Right cardiac atrium (tissue), 5 donors: ENCODE results near the gene PRKAB2. TPM values are rescaled to one million over a fixed set of nuclear protein-coding genes. Genes with fewer than 3 reads are reported as not detected.
"Not testable (repeated sequence)": the region's sequence is repeated elsewhere in the genome, so short reads cannot be mapped to it uniquely, and the experiment has no call there.

Experiments used
- ATAC-seq, 2 donors: fragments of 200-7000 bp; cut with Tn5 transposase; one replicate each; pipeline versions ENCODE4 v1.8.0 to v1.9.1; 2020; ENCODE audit warnings: moderate library complexity in 2 of 2, mild to moderate bottlenecking in 1 of 2
- DNase-seq, 3 donors: peaks; one replicate each; pipeline ENCODE4 v3.0.0-alpha.2; 2020
- H3K27ac ChIP-seq: one replicate; pipeline ENCODE4 v1.5.1; 2013; ENCODE audit warnings: mild to moderate bottlenecking, low read length, control low read depth, moderate library complexity
- H3K27me3 ChIP-seq: one replicate; pipeline ENCODE4 v1.6.1; 2013; ENCODE audit not compliant: control insufficient read depth, insufficient read depth
- H3K4me1 ChIP-seq: one replicate; pipeline ENCODE4 v1.6.1; 2013; ENCODE audit warnings: low read length; ENCODE audit not compliant: control insufficient read depth, insufficient read depth
- H3K4me3 ChIP-seq: one replicate; pipeline ENCODE4 v1.5.1; 2013; ENCODE audit warnings: low read length, control low read depth
- H3K9me3 ChIP-seq: one replicate; pipeline ENCODE4 v1.6.1; 2013; ENCODE audit warnings: low read length; ENCODE audit not compliant: control insufficient read depth
- WGBS: extraction: QIAGEN DNeasy Blood & Tissue Kit; methylation state at CpG from one replicate; pipeline ENCODE4 v1.1.7; 2013; 5-methylcytosine and 5-hydroxymethylcytosine counted together
- intact Hi-C, 4 donors: fragments of 100-400 bp; cut with DNase I; formaldehyde crosslinking; loops; one replicate each; pipeline versions ENCODE4 v1.11.0 to v1.14.0; 2022 to 2023
- polyA plus RNA-seq: library from polyadenylated mRNA; stranded (reverse); fragments of 200-250 nt; gene quantifications from one replicate; pipeline ENCODE4 v1.2.3, GENCODE V29; 2013
- total RNA-seq, 4 donors: library from RNA; stranded (reverse); fragmentation: NEBNext Ultra II Directional; extraction: Animal tissue kit (Norgen Biotek cat#: 25700); gene quantifications; one replicate each; pipeline ENCODE4 v1.2.1, GENCODE V29; 2021
- donor health status: healthy with polysubstance abuse.
- donor health status: DM: no; HTN: yes; CAD: no.
- donor health status: DM: no; HTN: no; CAD: no.
- donor health status: DM: no; HTN: yes; CAD: no; lungs with severe emphysema.
- donor health status: DM: yes; HTN: yes; CAD: no.

PRKAB2 gene
- total and polyA plus RNA-seq, 5 donors, result 8.3 to 39.0 (median 23.1) TPM

DNA sequence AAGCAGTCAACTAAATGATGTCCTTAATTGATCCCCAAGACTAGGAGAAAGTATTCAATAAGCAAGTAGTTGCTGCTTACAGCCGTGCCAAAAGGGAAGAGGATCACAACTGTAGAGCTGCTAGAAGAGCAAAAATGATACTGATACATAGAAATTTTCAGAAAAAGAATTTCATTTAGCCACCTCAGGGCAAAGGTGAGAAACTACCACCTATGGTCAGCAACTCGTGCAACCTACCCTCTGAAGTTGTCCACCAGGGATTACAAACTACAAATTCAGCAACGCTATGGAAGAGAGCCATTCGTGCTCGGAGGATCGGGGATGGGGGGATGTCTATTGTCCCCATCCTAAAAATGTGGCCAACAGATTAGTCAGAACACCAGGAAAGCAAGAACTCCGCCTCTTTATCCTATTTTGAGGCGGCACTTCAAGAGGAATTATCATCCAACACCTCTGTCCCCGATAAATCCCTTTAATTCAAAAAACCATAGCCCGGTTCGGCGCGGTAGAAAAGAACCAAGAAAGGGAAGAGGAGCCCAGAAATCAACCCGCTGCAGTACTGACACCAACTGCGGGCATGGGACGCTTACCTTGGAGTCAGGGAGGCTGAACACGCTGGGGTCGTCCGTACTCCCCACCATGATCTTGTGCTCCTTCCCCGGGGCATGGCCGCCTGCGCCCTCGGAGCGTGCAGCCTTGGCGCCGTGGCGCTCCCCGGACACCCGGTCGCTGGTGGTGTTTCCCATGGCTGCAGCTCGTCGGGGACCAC lies 687 bp downstream of the PRKAB2 start:
- Histone ChIP-seq H3K4me3 (peak overlapping the region; percentile 89), H3K27me3 (no peaks in the 10 kb centered on the region), H3K27ac (peak overlapping the region; percentile 95), H3K4me1 (peaks cover 11% of the 10 kb centered on the region), H3K9me3 (no peaks in the 10 kb centered on the region)
- intact Hi-C loops, result loop anchor here (1.0 to 10.0 kb wide), 4 partner anchors 53 to 71 kb away; partner anchors contain the start of genes CHD1L (in 3 of the 4) and FMO5 (in 1 of the 4)
- WGBS, result under 1% methylated on average over 32 of the region's 32 CpGs
- ATAC-seq (no peak), DNase-seq (no peak)

DNA sequence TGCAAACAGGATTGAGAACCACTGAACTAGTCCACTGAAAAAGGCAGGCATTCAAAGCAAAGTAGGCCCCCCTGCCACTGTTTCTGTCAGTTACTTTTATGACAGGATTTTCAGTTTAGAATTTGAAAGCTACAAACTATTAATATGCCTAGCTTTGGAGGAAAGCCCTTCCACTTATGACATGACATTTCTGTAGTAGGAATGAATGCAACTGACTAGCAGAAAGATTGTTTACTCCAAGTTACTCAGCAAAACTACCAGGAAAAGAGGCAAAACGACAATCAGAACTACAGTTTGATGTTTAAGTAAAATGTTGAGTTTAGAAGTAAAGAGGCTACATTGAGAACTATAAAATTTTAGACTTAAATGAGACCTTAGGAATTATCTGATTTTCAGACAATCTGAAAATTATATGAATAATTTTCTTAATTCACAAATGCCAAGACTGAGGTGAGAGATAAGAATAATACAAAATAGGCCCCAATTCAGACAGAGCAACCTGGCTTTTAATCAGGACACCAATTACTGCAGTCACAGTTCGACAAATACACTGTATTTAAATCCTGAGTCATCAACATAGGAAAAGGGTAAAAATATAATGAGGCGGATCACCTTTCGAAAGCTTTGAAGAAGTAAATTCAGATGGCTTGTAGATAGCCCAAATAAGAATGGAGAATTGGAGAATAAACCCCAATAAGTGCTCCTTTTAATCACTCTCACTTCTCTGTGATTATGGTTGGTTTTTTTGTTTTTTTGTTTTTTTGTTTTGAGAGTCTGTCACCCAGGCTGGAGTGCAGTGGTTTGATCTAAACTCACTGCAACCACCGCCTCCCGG lies 2.2 kb downstream of the PRKAB2 start:
- Histone ChIP-seq H3K27ac (no peak overlapping the region), H3K27me3 (no peaks in the 10 kb centered on the region), H3K4me3 (peak overlapping the region; percentile 7), H3K9me3 (no peaks in the 10 kb centered on the region), H3K4me1 (peaks cover 11% of the 10 kb centered on the region)
- 84% methylated on average over 6 of the region's 6 CpGs for WGBS
- intact Hi-C loops, result loop anchor here in 2 of 4 donors (5.0 to 10.0 kb wide), 2 partner anchors 55 to 72 kb away; partner anchors contain the start of genes CHD1L (in 1 of the 2) and FMO5 (in 1 of the 2)
- no peak for DNase-seq
- ATAC-seq, result no peak

DNA sequence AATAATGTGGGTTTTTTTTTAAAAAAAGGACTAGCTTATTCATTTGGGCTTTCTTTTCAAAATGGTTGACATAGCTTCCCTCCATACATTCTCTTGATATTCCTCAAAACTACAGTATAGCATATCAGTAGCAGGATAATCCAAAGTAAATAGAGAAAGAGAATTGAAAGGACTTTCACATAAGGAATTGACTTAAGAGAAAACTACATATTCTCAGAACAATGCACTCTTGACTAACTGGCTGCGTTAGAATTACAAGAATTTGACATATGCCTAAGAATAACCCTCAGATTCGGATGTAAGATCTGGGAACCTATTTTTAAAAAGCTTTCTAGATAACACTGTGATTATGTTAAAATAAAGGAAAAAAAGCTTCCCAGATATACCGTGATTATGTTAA lies 3.1 kb downstream of the PRKAB2 start:
- intact Hi-C loops, result no loop called here
- Histone ChIP-seq H3K4me1 (peaks cover 11% of the 10 kb centered on the region), H3K27ac (no peak overlapping the region), H3K27me3 (no peaks in the 10 kb centered on the region), H3K9me3 (no peaks in the 10 kb centered on the region), H3K4me3 (no peak overlapping the region)
- ATAC-seq (no peak), DNase-seq (no peak)
- 51% methylated on average over 3 of the region's 3 CpGs for WGBS

DNA sequence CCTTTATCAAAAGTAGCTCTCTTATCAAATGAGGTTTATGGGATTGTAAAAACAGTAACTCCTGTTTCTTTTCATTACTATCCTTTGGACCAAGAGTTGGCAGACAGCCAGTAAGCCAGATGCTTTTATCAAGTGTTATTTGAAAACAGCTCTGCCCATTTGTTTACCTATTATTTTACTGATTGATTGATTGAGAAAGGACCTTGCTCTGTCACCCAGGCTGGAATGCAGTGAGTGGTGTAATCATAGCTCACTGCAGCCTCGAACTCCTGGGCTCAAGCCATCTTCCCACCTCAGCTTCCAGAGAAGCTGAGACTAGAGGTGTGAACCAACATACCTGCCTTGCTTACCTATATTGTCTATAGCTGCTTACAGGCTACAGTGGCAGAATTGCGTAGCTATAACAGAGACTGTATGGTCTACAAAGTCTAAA lies 3.6 kb downstream of the PRKAB2 start:
- intact Hi-C loops, result no loop called here
- Histone ChIP-seq H3K4me3 (no peak overlapping the region), H3K27me3 (no peaks in the 10 kb centered on the region), H3K4me1 (peaks cover 9% of the 10 kb centered on the region), H3K9me3 (no peaks in the 10 kb centered on the region), H3K27ac (no peak overlapping the region)
- ATAC-seq, result no peak
- 69% methylated on average over 2 of the region's 2 CpGs for WGBS
- no peak for DNase-seq

DNA sequence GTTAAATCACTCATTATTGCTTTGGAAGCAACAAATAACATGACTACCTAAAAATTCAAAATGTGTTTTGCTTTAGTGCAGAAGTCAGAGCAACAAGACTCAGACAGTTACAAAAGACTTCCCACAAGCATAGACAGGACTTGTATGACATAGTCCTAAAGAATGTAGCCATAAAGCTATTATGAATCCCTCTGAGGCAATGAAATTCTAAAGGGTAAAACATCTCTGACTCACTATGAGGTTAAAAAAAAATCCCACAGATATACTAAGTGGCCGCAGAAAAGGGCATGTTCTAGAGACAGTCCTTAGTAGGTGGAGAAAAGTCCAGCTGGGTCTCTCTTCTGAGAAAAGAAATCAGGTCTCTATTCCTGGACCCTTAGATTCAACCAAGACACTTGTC lies 4.9 kb downstream of the PRKAB2 start:
- Histone ChIP-seq H3K4me1 (peaks cover 7% of the 10 kb centered on the region), H3K27me3 (no peaks in the 10 kb centered on the region), H3K4me3 (no peak overlapping the region), H3K27ac (no peak overlapping the region), H3K9me3 (no peaks in the 10 kb centered on the region)
- intact Hi-C loops, result no loop called here
- DNase-seq, result no peak
- 92% methylated on average over 1 of the region's 1 CpG for WGBS
- no peak for ATAC-seq

DNA sequence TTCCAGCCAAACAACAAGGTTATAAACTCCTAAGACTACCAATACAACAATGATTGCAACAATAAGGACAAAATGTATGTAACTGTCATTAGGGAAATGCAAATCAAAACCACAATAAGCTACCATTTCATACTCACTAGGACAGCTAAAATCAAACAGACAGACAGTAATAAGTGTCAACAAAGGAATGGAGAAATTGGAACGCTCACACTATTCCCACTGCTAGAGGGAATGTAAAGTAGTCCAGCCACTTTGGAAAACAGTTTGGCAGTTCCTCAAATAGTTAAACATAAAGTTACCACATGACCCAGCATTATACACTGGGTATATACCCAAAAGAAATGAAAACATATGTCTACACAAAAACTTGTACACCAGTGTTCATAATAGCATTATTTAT lies 9.3 kb downstream of the PRKAB2 start:
- 89% methylated on average over 1 of the region's 1 CpG for WGBS
- no peak overlapping the region for H3K27ac ChIP-seq
- no peaks in the 10 kb centered on the region for H3K27me3 ChIP-seq
- DNase-seq, result no peak
- no peak for ATAC-seq
- H3K4me3 ChIP-seq, result no peak overlapping the region
- H3K9me3 ChIP-seq, result no peaks in the 10 kb centered on the region
- peaks cover 2% of the 10 kb centered on the region for H3K4me1 ChIP-seq
- intact Hi-C loops, result no loop called here

DNA sequence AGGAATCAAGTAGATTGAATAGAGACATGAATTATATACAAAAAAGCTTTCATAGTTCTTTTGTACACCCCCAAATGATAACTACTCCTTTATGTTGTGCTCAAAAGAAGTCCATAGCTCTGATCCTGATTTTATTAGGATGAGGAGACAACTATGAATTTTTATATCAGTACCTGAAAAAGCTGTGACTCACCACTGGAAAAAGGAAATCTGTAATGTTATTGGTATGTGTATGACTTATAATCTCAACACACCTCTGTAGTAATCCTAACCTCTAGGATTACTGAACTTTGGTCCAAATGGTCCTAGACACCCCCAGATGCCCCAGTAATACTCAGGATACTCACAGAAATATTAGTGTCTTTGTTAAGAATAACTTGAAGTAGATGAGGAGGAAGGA lies 10.2 kb downstream of the PRKAB2 start:
- DNase-seq (no peak), ATAC-seq (no peak)
- no peak overlapping the region for H3K4me3 ChIP-seq
- no peaks in the 10 kb centered on the region for H3K4me1 ChIP-seq
- no peaks in the 10 kb centered on the region for H3K27me3 ChIP-seq
- no peaks in the 10 kb centered on the region for H3K9me3 ChIP-seq
- intact Hi-C loops, result no loop called here
- H3K27ac ChIP-seq, result no peak overlapping the region

DNA sequence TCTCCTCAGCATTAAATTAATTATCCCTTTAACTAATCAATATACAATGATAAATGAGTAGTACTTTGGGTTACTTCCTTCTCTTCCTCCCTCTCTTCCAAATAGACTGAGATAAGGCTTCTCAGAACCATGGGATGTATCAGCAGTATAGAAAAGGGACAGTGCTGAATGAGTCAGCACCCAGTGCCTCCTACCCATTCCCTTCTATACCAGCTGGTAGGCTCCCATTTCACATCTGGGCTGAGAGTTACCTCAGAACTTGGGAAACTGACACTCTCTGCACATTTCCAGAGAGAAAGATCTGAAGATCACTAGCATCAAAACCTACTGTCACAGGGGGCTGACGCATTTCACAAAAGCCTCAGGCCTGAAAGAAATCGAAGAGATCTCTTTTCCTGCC lies 15.2 kb downstream of the PRKAB2 start:
- DNase-seq, H3K27me3 ChIP-seq, H3K9me3 ChIP-seq, H3K27ac ChIP-seq, H3K4me3 ChIP-seq, H3K4me1 ChIP-seq, intact Hi-C loops, ATAC-seq: not testable (repeated sequence)
- 97% methylated on average over 2 of the region's 2 CpGs for WGBS

DNA sequence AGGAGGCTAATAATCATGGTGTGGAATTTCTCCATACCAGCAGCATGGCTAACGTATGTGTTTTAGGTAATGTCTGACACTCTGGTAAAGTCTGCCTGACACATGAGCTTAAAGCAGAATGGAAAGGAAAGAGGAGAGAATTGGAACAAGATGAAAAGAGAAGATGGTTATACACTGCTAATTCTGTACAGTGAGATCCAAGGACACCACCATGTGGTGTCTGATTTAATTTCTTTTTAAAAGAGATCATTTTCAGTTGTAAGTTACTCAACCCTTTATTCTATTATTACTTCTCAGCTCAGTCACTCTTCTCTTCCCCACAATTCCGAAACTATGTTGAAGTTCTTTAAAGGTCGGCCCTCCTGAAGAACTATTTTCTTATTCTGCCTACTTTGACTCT lies 15.6 kb downstream of the PRKAB2 start:
- ATAC-seq (no peak), DNase-seq (no peak)
- no peaks in the 10 kb centered on the region for H3K27me3 ChIP-seq
- H3K9me3 ChIP-seq, result no peaks in the 10 kb centered on the region
- intact Hi-C loops, result no loop called here
- peaks cover 2% of the 10 kb centered on the region for H3K4me1 ChIP-seq
- H3K27ac ChIP-seq, result no peak overlapping the region
- H3K4me3 ChIP-seq, result no peak overlapping the region
- WGBS, result 91% methylated on average over 3 of the region's 3 CpGs

DNA sequence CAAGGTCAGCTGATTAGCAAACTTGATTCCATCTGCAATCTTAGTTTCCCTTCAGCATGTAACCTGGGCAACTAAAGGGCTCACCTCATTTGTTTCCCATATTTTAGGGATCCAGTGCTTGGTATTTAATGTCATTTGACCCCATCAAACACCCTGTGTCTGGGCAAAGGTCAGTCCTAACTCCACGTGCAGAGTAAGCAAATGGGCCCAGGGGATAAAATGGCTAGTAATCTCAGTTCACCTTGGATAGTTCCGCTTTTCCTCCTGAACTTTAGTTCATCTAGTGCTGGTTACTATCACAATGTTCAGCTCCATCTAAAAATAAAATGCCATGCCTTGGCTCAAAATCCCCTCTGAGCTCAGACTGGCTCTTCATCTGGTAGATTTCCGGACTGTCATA lies 19.5 kb downstream of the PRKAB2 start:
- intact Hi-C loops, result no loop called here

DNA sequence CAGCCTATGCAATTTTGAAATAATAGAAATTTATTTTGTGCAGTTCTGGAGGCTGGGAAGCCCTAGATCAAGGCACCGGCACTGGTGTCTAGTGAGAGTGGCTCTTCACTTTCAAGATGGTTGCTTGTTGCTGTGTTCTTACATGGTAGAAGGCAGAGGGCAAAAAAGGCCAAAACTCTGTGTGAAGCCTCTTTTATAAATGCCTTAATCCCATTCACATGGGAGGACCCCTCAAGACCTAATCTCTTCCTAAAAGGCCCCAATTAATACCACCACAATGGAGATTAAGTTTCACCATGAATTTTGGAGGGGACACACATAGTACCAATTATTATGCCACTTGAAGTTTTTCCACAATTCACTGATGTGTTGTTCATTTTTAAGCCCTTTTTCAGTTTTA lies 21.0 kb downstream of the PRKAB2 start:
- Histone ChIP-seq H3K4me3 (no peak overlapping the region), H3K27ac (no peak overlapping the region), H3K27me3 (no peaks in the 10 kb centered on the region), H3K4me1 (peaks cover 2% of the 10 kb centered on the region), H3K9me3 (no peaks in the 10 kb centered on the region)
- ATAC-seq (no peak), DNase-seq (no peak)
- 97% methylated on average over 1 of the region's 1 CpG for WGBS
- intact Hi-C loops, result no loop called here

More for the DNA sequence above, 19.5 kb downstream of the PRKAB2 start:
- H3K9me3 ChIP-seq, result no peaks in the 10 kb centered on the region
- 75% methylated on average over 3 of the region's 3 CpGs for WGBS
- H3K27ac ChIP-seq, result no peak overlapping the region
- no peak overlapping the region for H3K4me3 ChIP-seq
- H3K4me1 ChIP-seq, result peaks cover 2% of the 10 kb centered on the region
- H3K27me3 ChIP-seq, result no peaks in the 10 kb centered on the region
- no peak for DNase-seq
- no peak for ATAC-seq
